Coronary artery (tissue), 2 donors: ENCODE data around the gene CHD9.

Source experiments
- DNase-seq: peaks from one replicate; pipeline ENCODE4 v3.0.0-alpha.2; 2017; ENCODE audit warnings: low spot score
- H3K27ac ChIP-seq, 2 donors: fragments of 200-600 bp; sonication (generic); one replicate each; pipeline ENCODE4 v1.5.1; 2016 to 2019
- H3K4me3 ChIP-seq: fragments of 200-600 bp; sonication (generic); 2 replicates; pipeline ENCODE4 v1.5.1; 2016; ENCODE audit warnings: mild to moderate bottlenecking, moderate library complexity
- CTCF ChIP-seq: fragments of 200-600 bp; sonication (generic); IDR thresholded peaks from one replicate; pipeline ENCODE4 v1.5.1; 2019; ENCODE audit warnings: antibody characterized with exemption

Gene CHD9

DNA sequence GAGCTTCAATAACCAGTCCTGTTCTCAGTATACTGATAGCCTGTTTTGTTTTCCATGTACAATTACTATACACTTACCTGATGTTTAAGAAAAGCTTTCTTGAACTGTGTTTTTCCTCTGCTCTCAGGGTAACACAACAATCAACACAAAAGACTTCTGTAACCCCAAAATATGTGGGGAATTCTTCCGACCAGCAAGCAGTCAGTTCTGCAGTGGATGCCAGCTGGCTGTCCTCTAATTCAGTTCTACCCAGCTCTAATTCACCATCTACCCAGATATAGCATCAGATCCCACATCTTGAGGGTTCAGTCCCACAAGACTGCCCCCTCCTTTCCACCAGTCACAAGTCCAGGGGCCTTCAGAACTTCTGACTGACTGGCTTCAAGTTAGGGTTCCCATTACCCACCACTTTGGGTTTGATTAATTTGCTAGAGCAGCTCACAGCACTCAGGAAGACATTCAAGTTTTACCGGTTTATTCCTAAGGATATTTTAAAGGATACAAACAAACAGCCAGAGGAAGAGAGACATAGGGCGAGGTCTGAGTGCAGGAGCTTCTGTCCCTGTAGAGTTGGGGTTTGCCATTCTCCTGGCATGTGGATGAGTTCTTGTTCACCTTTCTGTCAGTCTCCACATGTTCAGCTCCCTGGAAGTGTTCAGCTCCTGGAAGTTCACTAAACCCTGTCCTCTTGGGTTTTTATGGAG is 178.2 kb downstream of the CHD9 start:
- TF ChIP-seq CTCF = no peak
- no peak for DNase-seq
- Histone ChIP-seq H3K4me3 (no peak overlapping the region), H3K27ac (no peak overlapping the region)

GRCh38 chr16:53234836-53235235 is 180.0 kb downstream of the CHD9 start:
- TF ChIP-seq CTCF = no peak
- Histone ChIP-seq H3K27ac (no peak overlapping the region), H3K4me3 (no peak overlapping the region)
- DNase-seq = no peak

GRCh38 chr16:53235851-53236250 is 181.1 kb downstream of the CHD9 start:
- H3K4me3 ChIP-seq = no peak overlapping the region
- no peak for TF ChIP-seq CTCF
- DNase-seq = no peak

GRCh38 chr16:53249331-53249730 is 194.5 kb downstream of the CHD9 start:
- DNase-seq = no peak
- TF ChIP-seq CTCF = no peak
- no peak overlapping the region for H3K4me3 ChIP-seq
- no peak overlapping the region for H3K27ac ChIP-seq

More at GRCh38 chr16:53235851-53236250, 181.1 kb downstream of the CHD9 start:
- no peak overlapping the region for H3K27ac ChIP-seq

GRCh38 chr16:53257001-53257400 is 202.2 kb downstream of the CHD9 start:
- Histone ChIP-seq H3K27ac (no peak overlapping the region), H3K4me3 (no peak overlapping the region)
- DNase-seq = no peak
- TF ChIP-seq CTCF = no peak

DNA sequence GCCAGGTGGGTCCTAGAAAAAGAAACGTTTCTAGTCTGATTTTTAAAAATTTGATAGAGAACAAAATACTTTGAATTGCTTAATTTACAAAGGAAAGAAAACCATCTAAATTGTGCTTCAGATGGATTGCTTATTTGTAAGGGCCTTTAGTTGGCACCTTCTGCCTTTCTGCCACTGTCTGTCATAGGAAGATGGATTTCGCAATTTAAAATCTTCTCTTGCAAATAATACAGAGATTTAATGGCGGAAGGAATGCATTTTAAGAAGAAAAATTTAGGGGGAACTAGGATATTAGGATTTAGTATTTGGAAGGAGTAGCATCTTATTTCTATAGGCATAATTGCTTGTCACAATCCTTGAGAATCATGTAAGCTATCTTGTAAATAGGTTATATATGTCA is 204.0 kb downstream of the CHD9 start:
- no peak for TF ChIP-seq CTCF
- no peak overlapping the region for H3K4me3 ChIP-seq
- no peak for DNase-seq
- no peak overlapping the region for H3K27ac ChIP-seq

DNA sequence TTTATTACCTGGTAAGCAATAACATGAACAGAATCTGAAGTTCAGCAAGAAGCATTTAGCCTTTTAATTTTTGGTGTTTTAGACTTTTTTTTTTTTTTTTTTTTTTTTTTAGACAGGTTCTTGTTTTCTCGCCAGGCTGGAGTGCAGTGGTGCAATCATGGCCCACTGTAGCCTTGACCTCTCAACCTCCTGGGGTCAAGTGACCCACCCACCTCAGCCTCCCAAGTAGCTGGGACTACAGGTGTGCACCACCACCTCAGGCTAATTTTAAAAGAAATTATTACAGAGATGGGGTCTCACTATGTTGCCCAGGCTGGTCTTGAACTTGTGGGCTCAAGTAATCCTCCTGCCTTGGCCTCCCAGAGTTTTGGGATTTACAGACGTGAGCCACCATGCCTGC is 206.5 kb downstream of the CHD9 start:
- Histone ChIP-seq H3K4me3 (no peak overlapping the region), H3K27ac (no peak overlapping the region)
- no peak for TF ChIP-seq CTCF
- DNase-seq = no peak
